Osteoblast (primary cell): ENCODE measurements around the gene CGB1. TPM values are rescaled to one million over a fixed set of nuclear protein-coding genes. Genes with fewer than 3 reads are reported as not detected.

Experiments used
- DNase-seq: peaks from one replicate; pipeline ENCODE4 v3.0.0; 2011; ENCODE audit warnings: low spot score, mixed read lengths; ENCODE audit not compliant: insufficient read length; ENCODE audit errors: missing footprints
- H2AFZ ChIP-seq: 2 replicates; pipeline ENCODE4 v1.6.0; 2011; ENCODE audit warnings: mild to moderate bottlenecking, low read length
- H3K27ac ChIP-seq: 2 replicates; pipeline ENCODE4 v1.5.1; 2011; ENCODE audit warnings: mild to moderate bottlenecking, low read depth, low read length, moderate library complexity
- H3K27me3 ChIP-seq: 2 replicates; pipeline ENCODE4 v1.6.0; 2012; ENCODE audit warnings: mild to moderate bottlenecking, control low read depth, inconsistent platforms, low read length, moderate library complexity; ENCODE audit not compliant: insufficient read depth
- H3K36me3 ChIP-seq: 2 replicates; pipeline ENCODE4 v1.5.1; 2011; ENCODE audit warnings: mild to moderate bottlenecking, low read length, control low read depth, moderate library complexity; ENCODE audit not compliant: insufficient read depth
- H3K4me1 ChIP-seq: 2 replicates; pipeline ENCODE4 v1.5.1; 2011; ENCODE audit warnings: mild to moderate bottlenecking, low read length, control low read depth, moderate library complexity; ENCODE audit not compliant: insufficient read depth
- H3K4me2 ChIP-seq: 2 replicates; pipeline ENCODE4 v1.6.0; 2011; ENCODE audit warnings: mild to moderate bottlenecking, low read length; ENCODE audit not compliant: insufficient read depth
- H3K4me3 ChIP-seq: fragments of 200-600 bp; sonication (generic); 3 replicates; pipeline ENCODE4 v1.5.1; 2012; ENCODE audit warnings: mild to moderate bottlenecking, low read length, inconsistent platforms; ENCODE audit not compliant: insufficient read depth
- H3K79me2 ChIP-seq: 2 replicates; pipeline ENCODE4 v1.6.0; 2012; ENCODE audit warnings: mild to moderate bottlenecking, low read length, control low read depth, inconsistent platforms; ENCODE audit not compliant: insufficient read depth
- H3K9me3 ChIP-seq: 2 replicates; pipeline ENCODE4 v1.5.1; 2011; ENCODE audit warnings: low read depth, low read length, control low read depth
- H4K20me1 ChIP-seq: 2 replicates; pipeline ENCODE4 v1.6.0; 2012; ENCODE audit warnings: mild to moderate bottlenecking, low read length, control low read depth; ENCODE audit not compliant: insufficient read depth
- CTCF ChIP-seq: IDR thresholded peaks from 2 replicates; pipeline ENCODE4 v1.5.1; 2011; ENCODE audit warnings: mild to moderate bottlenecking, low read depth, low read length, moderate library complexity; ENCODE audit errors: extremely low read depth
- total RNA-seq: library from RNA; depleted of rRNA; stranded (reverse); fragments of >200 nt; gene quantifications from 2 replicates; pipeline ENCODE4 v1.2.3, GENCODE V29; 2012

The CGB1 gene
- total RNA-seq, 1 donor, result not detected

GRCh38 chr19:49061445-49061844, 24.8 kb upstream of the CGB1 start:
- H3K79me2 ChIP-seq, result peaks cover 14% of the 10 kb centered on the region
- no peak for TF ChIP-seq CTCF

GRCh38 chr19:49061000-49061399, 24.3 kb upstream of the CGB1 start:
- no peak overlapping the region for H3K4me3 ChIP-seq
- peaks cover 14% of the 10 kb centered on the region for H3K79me2 ChIP-seq
- H3K4me2 ChIP-seq, result no peak overlapping the region
- H3K27me3 ChIP-seq, result peaks cover 3% of the 10 kb centered on the region
- H3K9me3 ChIP-seq, result no peaks in the 10 kb centered on the region
- peaks cover 10% of the 10 kb centered on the region for H3K4me1 ChIP-seq
- peaks cover 3% of the 10 kb centered on the region for H4K20me1 ChIP-seq
- no peak for TF ChIP-seq CTCF
- H3K36me3 ChIP-seq, result no peaks in the 10 kb centered on the region
- DNase-seq, result peak; percentile 43
- H2AFZ ChIP-seq, result no peak overlapping the region
- no peak overlapping the region for H3K27ac ChIP-seq

More at GRCh38 chr19:49061445-49061844, 24.8 kb upstream of the CGB1 start:
- peak; percentile 45 for DNase-seq
- Histone ChIP-seq H3K4me3 (no peak overlapping the region), H4K20me1 (peaks cover 3% of the 10 kb centered on the region), H3K27ac (no peak overlapping the region), H3K36me3 (no peaks in the 10 kb centered on the region), H2AFZ (no peak overlapping the region), H3K27me3 (peaks cover 3% of the 10 kb centered on the region), H3K9me3 (no peaks in the 10 kb centered on the region), H3K4me1 (peaks cover 8% of the 10 kb centered on the region), H3K4me2 (no peak overlapping the region)

GRCh38 chr19:49059053-49059452, 22.4 kb upstream of the CGB1 start:
- H4K20me1 ChIP-seq, result peaks cover 3% of the 10 kb centered on the region
- H3K27me3 ChIP-seq, result peaks cover 1% of the 10 kb centered on the region
- TF ChIP-seq CTCF, result no peak
- no peaks in the 10 kb centered on the region for H3K9me3 ChIP-seq
- H3K4me3 ChIP-seq, result no peak overlapping the region
- no peaks in the 10 kb centered on the region for H3K36me3 ChIP-seq
- no peak overlapping the region for H3K4me2 ChIP-seq
- peaks cover 14% of the 10 kb centered on the region for H3K79me2 ChIP-seq
- H3K4me1 ChIP-seq, result peaks cover 10% of the 10 kb centered on the region
- H2AFZ ChIP-seq, result no peak overlapping the region
- H3K27ac ChIP-seq, result no peak overlapping the region
- peak; percentile 25 for DNase-seq

- H2AFZ ChIP-seq, result no peak overlapping the region
- peaks cover 3% of the 10 kb centered on the region for H4K20me1 ChIP-seq
- H3K27me3 ChIP-seq, result no peaks in the 10 kb centered on the region
- TF ChIP-seq CTCF, result no peak
- H3K4me3 ChIP-seq, result no peak overlapping the region
- H3K27ac ChIP-seq, result no peak overlapping the region
- H3K36me3 ChIP-seq, result no peaks in the 10 kb centered on the region
- peaks cover 10% of the 10 kb centered on the region for H3K4me1 ChIP-seq
- H3K79me2 ChIP-seq, result peaks cover 14% of the 10 kb centered on the region
- no peaks in the 10 kb centered on the region for H3K9me3 ChIP-seq
- no peak overlapping the region for H3K4me2 ChIP-seq
- DNase-seq, result peak; percentile 93
These were observed 21.9 kb upstream of the CGB1 start for GRCh38 chr19:49058562-49058961.
